HG03442 (cell line): ENCODE data around the gene GNPNAT1.
"Not testable (repeated sequence)": the region's sequence is repeated elsewhere in the genome, so short reads cannot be mapped to it uniquely, and the experiment has no call there.

Experiments used
- ATAC-seq: cut with Tn5 transposase; IDR thresholded peaks from one replicate; pipeline ENCODE4 v1.9.1; 2021; ENCODE audit warnings: mild to moderate bottlenecking, moderate library complexity; ENCODE audit not compliant: unreplicated experiment

Gene GNPNAT1

GRCh38 chr14:52790011-52790755 lies 1.2 kb downstream of the GNPNAT1 start:
- no peak for ATAC-seq

GRCh38 chr14:52789118-52789517 lies 2.3 kb downstream of the GNPNAT1 start:
- no peak for ATAC-seq

GRCh38 chr14:52786887-52787286 lies 4.5 kb downstream of the GNPNAT1 start:
- ATAC-seq: no peak

- ATAC-seq: no peak
Measured at GRCh38 chr14:52783206-52783605, 8.2 kb downstream of the GNPNAT1 start.

GRCh38 chr14:52781629-52782028 lies 9.8 kb downstream of the GNPNAT1 start:
- no peak for ATAC-seq

- ATAC-seq: no peak
Measured at GRCh38 chr14:52780893-52781292, 10.5 kb downstream of the GNPNAT1 start.

- no peak for ATAC-seq
Measured at GRCh38 chr14:52778702-52779101, 12.7 kb downstream of the GNPNAT1 start.

- no peak for ATAC-seq
Measured at GRCh38 chr14:52776816-52777215, 14.6 kb downstream of the GNPNAT1 start.

- ATAC-seq: no peak
Measured at GRCh38 chr14:52769887-52770286, 21.5 kb downstream of the GNPNAT1 start.

GRCh38 chr14:52767058-52767833 lies 24.2 kb downstream of the GNPNAT1 start:
- ATAC-seq: no peak

GRCh38 chr14:52762923-52763322 lies 28.5 kb downstream of the GNPNAT1 start:
- ATAC-seq: not testable (repeated sequence)

- ATAC-seq: no peak
Measured at GRCh38 chr14:52759145-52759544, 32.3 kb downstream of the GNPNAT1 start.

GRCh38 chr14:52755607-52756316 lies 35.6 kb downstream of the GNPNAT1 start:
- no peak for ATAC-seq

GRCh38 chr14:52748647-52749292 lies 42.6 kb downstream of the GNPNAT1 start:
- no peak for ATAC-seq

GRCh38 chr14:52741865-52742264 lies 49.5 kb downstream of the GNPNAT1 start:
- ATAC-seq: no peak

GRCh38 chr14:52740751-52741150 lies 50.7 kb downstream of the GNPNAT1 start:
- no peak for ATAC-seq

GRCh38 chr14:52738409-52738808 lies 53.0 kb downstream of the GNPNAT1 start:
- ATAC-seq: no peak

GRCh38 chr14:52735921-52736489 lies 55.4 kb downstream of the GNPNAT1 start:
- no peak for ATAC-seq

GRCh38 chr14:52733824-52734223 lies 57.6 kb downstream of the GNPNAT1 start:
- ATAC-seq: no peak

GRCh38 chr14:52730709-52731111 lies 60.7 kb downstream of the GNPNAT1 start:
- no peak for ATAC-seq
